ENCODE results near the gene IFITM5. TPM values are rescaled to one million over a fixed set of nuclear protein-coding genes. Genes with fewer than 3 reads are reported as not detected.

IFITM5 gene
- total and polyA plus RNA-seq, 2 of the 8 experiments (the other 6 are each of a cell fraction or from before 2014, with no cell fraction given): not detected

- TF ChIP-seq HDAC2 (IDR thresholded peaks at IDR 0.05; ENCODE audit: borderline replicate concordance in 1 of 2, low read depth in 2 of 2, low read length in 2 of 2): no peak
- TF ChIP-seq TCF12 (IDR thresholded peaks at IDR 0.05; ENCODE audit: low read depth, low read length): 0 out of 2 replicates have a peak, but pooled peaks have one; percentile 51
- TF ChIP-seq TBP (IDR thresholded peaks at IDR 0.05; ENCODE audit: low read depth, low read length): peak; percentile 59; the same call in 1 of the 2 replicates
- TF ChIP-seq TAF1 (IDR thresholded peaks at IDR 0.05; ENCODE audit: low read depth, low read length): peak; percentile 74
- TF ChIP-seq RNF2 (IDR thresholded peaks at IDR 0.05; ENCODE audit: borderline replicate concordance, low read depth, low read length, missing control alignments, poor library complexity, severe bottlenecking): no peak
- TF ChIP-seq SIN3A (conservative IDR thresholded peaks at IDR 0.05 in 1 of 2, IDR thresholded peaks at IDR 0.05 in 1 of 2; ENCODE audit: low read depth in 1 of 2, low read length in 2 of 2): no peak
- TF ChIP-seq SP1 (IDR thresholded peaks at IDR 0.05; ENCODE audit: low read depth, low read length): peak; percentile 54; the same call in 1 of the 2 replicates
- TF ChIP-seq SIX5 (IDR thresholded peaks at IDR 0.05; ENCODE audit: low read depth, low read length): no peak
- no peak for TF ChIP-seq MAFK (IDR thresholded peaks at IDR 0.05; ENCODE audit: low read depth, low read length)
- no peak for TF ChIP-seq SUZ12 (IDR thresholded peaks at IDR 0.05; ENCODE audit: low read length)
These were observed 35.1 kb upstream of the IFITM5 start (continued) for GRCh38 chr11:334264-334994.
